ENCODE results near the gene TBX3.

The TBX3 gene

GRCh38 chr12:114696443-114697242 is 12.7 kb upstream of the TBX3 start:
- no peak for DNase-seq

GRCh38 chr12:114695305-114695592 is 11.3 kb upstream of the TBX3 start:
- no peak for DNase-seq

- DNase-seq = no peak
Observed at GRCh38 chr12:114694436-114695304, 10.7 kb upstream of the TBX3 start.

GRCh38 chr12:114693532-114693931 is 9.6 kb upstream of the TBX3 start:
- no peak for DNase-seq

- no peak for DNase-seq
Observed at GRCh38 chr12:114693059-114693531, 9.1 kb upstream of the TBX3 start.

GRCh38 chr12:114692186-114693058 is 8.4 kb upstream of the TBX3 start:
- DNase-seq = no peak

- no peak for DNase-seq
Observed at GRCh38 chr12:114691763-114692185, 7.8 kb upstream of the TBX3 start.

GRCh38 chr12:114691196-114691595 is 7.2 kb upstream of the TBX3 start:
- DNase-seq = no peak

GRCh38 chr12:114690267-114691135 is 6.5 kb upstream of the TBX3 start:
- no peak for DNase-seq

- no peak for DNase-seq
Observed at GRCh38 chr12:114689075-114689994, 5.4 kb upstream of the TBX3 start.

- no peak for DNase-seq
Observed at GRCh38 chr12:114688256-114688845, 4.4 kb upstream of the TBX3 start.

GRCh38 chr12:114687802-114688201 is 3.8 kb upstream of the TBX3 start:
- DNase-seq = no peak

- no peak for DNase-seq
Observed at GRCh38 chr12:114686773-114687500, 3.0 kb upstream of the TBX3 start.

GRCh38 chr12:114686426-114686772 is 2.4 kb upstream of the TBX3 start:
- no peak for DNase-seq

- no peak for DNase-seq
Observed at GRCh38 chr12:114685869-114686268, 1.9 kb upstream of the TBX3 start.

GRCh38 chr12:114685320-114685781 is 1.4 kb upstream of the TBX3 start:
- DNase-seq = no peak

GRCh38 chr12:114684870-114685273 is 897 bp upstream of the TBX3 start:
- DNase-seq = no peak

GRCh38 chr12:114683709-114684097 is 272 bp downstream of the TBX3 start:
- DNase-seq = no peak

GRCh38 chr12:114682785-114683708 is 928 bp downstream of the TBX3 start:
- no peak for DNase-seq

Data from activated naive CD4-positive, alpha-beta T cell treated with Interleukin-2 at 50 U/mL for 16 hours (primary cell).